Measurements from ENCODE around the gene CRADD.

CRADD gene

DNA sequence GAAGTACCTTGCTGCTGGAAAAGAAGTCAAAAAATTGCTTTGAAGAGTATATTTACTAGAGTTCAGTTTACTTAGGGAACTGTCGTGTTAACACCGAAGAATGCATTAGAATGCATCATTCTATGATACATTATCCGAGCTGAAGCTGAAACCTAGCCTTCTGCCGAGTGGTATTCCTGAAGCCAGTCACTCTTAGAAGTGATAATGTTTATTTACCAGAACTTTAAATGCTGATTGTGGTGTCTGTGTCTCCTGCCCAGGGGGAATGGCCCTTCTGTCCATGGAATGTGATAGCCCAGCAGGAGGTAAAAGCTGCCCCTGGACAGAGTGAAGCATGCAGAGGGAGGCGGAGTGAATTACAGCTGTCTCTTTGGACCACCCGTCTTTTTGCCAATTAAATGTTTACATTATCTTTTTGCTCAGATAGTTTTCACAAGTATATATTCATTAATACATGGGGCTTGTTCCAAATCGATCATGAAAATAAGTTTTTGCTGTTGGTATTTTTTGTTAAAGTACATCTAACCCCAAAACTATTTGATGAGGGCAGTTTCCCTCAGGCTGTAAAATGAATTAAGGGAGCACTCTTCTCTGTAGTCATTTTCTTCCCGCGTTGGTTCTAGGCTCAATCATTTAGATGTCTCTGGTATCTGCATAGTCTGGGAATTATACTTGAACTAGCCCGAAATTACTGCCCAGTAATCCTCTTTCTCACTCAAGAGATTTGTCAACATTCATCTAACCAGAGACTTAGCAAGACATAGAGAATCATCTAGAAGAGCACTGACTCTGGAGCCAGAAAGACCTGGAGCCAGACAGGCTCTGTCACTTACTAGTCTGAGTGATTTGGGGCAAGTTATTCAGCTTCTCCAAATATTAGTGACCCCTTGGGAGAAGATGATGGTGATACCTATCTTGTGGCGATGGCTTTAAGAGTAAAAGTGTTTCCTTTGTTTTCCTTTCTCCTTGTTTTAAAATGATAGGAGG lies 147.6 kb downstream of the CRADD start:
- TF ChIP-seq RAD21 (IDR thresholded peaks at IDR 0.05; ENCODE audit: low read depth) (no peak), TAF1 (IDR thresholded peaks at IDR 0.05; ENCODE audit: low read depth) (no peak), TEAD4 (IDR thresholded peaks at IDR 0.05) (no peak)
- TF ChIP-seq, protein P1, sequence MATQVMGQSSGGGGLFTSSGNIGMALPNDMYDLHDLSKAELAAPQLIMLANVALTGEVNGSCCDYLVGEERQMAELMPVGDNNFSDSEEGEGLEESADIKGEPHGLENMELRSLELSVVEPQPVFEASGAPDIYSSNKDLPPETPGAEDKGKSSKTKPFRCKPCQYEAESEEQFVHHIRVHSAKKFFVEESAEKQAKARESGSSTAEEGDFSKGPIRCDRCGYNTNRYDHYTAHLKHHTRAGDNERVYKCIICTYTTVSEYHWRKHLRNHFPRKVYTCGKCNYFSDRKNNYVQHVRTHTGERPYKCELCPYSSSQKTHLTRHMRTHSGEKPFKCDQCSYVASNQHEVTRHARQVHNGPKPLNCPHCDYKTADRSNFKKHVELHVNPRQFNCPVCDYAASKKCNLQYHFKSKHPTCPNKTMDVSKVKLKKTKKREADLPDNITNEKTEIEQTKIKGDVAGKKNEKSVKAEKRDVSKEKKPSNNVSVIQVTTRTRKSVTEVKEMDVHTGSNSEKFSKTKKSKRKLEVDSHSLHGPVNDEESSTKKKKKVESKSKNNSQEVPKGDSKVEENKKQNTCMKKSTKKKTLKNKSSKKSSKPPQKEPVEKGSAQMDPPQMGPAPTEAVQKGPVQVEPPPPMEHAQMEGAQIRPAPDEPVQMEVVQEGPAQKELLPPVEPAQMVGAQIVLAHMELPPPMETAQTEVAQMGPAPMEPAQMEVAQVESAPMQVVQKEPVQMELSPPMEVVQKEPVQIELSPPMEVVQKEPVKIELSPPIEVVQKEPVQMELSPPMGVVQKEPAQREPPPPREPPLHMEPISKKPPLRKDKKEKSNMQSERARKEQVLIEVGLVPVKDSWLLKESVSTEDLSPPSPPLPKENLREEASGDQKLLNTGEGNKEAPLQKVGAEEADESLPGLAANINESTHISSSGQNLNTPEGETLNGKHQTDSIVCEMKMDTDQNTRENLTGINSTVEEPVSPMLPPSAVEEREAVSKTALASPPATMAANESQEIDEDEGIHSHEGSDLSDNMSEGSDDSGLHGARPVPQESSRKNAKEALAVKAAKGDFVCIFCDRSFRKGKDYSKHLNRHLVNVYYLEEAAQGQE (IDR thresholded peaks at IDR 0.05; ENCODE audit: low read depth): no peak

DNA sequence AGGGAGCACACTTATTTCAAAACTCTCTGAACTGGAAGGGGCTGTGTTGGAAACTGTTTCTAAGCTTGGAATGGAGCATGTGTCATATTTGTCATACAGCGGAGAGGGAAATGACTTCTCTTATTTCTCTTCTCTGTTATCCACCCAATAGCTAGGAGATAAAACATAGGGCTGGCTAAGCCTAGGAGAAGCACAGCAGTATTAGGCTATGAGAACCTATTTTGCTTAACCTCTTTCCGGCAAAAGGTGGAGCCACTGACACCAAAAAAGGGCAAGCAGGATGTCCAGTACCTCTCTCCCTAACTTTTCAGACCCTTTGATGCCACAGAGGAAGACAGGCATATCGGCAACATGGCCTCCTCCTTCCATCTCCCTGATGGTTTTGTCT lies 148.3 kb downstream of the CRADD start:
- no peak for TF ChIP-seq CEBPB (IDR thresholded peaks at IDR 0.05)
- no peak for TF ChIP-seq YY1 (IDR thresholded peaks at IDR 0.05; ENCODE audit: low read depth)
- no peak for TF ChIP-seq TAF1 (IDR thresholded peaks at IDR 0.05; ENCODE audit: low read depth)
- no peak for TF ChIP-seq RAD21 (IDR thresholded peaks at IDR 0.05; ENCODE audit: low read depth)
- TF ChIP-seq EGR1 (IDR thresholded peaks at IDR 0.05): no peak
- no peak for TF ChIP-seq EP300 (IDR thresholded peaks at IDR 0.05; ENCODE audit: borderline replicate concordance)
- TF ChIP-seq, protein P2, sequence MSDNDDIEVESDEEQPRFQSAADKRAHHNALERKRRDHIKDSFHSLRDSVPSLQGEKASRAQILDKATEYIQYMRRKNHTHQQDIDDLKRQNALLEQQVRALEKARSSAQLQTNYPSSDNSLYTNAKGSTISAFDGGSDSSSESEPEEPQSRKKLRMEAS (IDR thresholded peaks at IDR 0.05): no peak
- no peak for TF ChIP-seq TEAD4 (IDR thresholded peaks at IDR 0.05)
- no peak for TF ChIP-seq CREB1 (IDR thresholded peaks at IDR 0.05; ENCODE audit: low read depth)
- no peak for TF ChIP-seq ZBTB7A (IDR thresholded peaks at IDR 0.05; ENCODE audit: low read depth)

DNA sequence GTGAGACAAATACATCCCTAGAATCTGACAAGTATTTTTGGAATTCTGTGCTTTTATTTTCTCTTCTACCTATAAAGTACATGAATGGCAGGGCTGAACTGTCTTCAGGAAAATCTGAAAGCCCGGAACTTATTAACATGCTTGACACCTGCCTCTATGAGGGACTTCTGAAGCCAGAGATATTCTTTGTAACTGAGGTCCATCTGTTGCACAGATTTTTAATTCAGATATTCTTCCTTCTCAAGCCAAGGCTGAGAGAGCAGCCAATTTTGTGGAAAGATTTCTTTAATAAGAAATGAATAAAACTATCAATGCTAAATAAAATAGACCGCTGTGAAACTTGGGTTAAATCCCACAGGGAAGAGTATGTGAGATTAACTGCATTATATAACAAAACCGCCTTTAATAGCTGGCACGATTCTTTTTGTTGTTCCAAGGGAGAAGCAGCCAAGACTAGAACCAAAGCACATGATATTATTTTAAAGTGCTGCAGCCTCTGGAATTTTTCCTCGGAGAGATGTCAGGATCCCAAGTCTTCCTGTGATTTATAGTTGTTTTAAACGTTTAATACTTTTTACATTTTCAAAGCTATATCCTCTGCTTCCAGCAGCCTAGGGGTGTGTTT lies 148.9 kb downstream of the CRADD start:
- TF ChIP-seq EGR1 (IDR thresholded peaks at IDR 0.05) (no peak), NFIC (IDR thresholded peaks at IDR 0.05) (no peak), CEBPB (IDR thresholded peaks at IDR 0.05) (no peak), CREB1 (IDR thresholded peaks at IDR 0.05; ENCODE audit: low read depth) (no peak), TEAD4 (IDR thresholded peaks at IDR 0.05) (no peak), ZBTB7A (IDR thresholded peaks at IDR 0.05; ENCODE audit: low read depth) (no peak), YY1 (IDR thresholded peaks at IDR 0.05; ENCODE audit: low read depth) (no peak), EP300 (IDR thresholded peaks at IDR 0.05; ENCODE audit: borderline replicate concordance) (no peak)
- TF ChIP-seq, protein P3, sequence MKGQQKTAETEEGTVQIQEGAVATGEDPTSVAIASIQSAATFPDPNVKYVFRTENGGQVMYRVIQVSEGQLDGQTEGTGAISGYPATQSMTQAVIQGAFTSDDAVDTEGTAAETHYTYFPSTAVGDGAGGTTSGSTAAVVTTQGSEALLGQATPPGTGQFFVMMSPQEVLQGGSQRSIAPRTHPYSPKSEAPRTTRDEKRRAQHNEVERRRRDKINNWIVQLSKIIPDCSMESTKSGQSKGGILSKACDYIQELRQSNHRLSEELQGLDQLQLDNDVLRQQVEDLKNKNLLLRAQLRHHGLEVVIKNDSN (IDR thresholded peaks at IDR 0.05): no peak
- TF ChIP-seq, protein P2 (IDR thresholded peaks at IDR 0.05): no peak

DNA sequence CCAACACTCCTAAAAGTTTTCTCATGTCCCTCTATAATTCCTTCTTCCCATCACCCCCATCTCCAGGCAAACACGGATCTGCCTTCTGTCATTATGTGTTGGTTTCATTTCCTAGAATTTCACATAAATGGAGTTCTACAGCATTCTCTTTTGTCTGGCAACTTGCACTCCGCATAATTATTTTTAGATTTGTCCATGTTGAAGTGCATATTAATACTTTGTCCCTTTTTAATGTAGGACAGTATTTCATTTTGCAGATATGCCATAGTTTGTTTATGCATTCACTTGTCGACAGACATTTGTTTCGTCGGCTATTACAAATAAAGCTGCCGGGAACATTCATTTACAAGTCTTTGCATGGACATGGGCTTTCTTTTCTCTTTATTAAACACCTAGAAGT lies 150.0 kb downstream of the CRADD start:
- TF ChIP-seq, protein P3 (IDR thresholded peaks at IDR 0.05): no peak
- no peak for TF ChIP-seq FOXM1 (IDR thresholded peaks at IDR 0.05; ENCODE audit: borderline replicate concordance, low read depth)
- TF ChIP-seq ZBTB7A (IDR thresholded peaks at IDR 0.05; ENCODE audit: low read depth): no peak
- TF ChIP-seq, protein P1 (IDR thresholded peaks at IDR 0.05; ENCODE audit: low read depth): no peak
- no peak for TF ChIP-seq TCF12 (IDR thresholded peaks at IDR 0.05; ENCODE audit: low read depth)

DNA sequence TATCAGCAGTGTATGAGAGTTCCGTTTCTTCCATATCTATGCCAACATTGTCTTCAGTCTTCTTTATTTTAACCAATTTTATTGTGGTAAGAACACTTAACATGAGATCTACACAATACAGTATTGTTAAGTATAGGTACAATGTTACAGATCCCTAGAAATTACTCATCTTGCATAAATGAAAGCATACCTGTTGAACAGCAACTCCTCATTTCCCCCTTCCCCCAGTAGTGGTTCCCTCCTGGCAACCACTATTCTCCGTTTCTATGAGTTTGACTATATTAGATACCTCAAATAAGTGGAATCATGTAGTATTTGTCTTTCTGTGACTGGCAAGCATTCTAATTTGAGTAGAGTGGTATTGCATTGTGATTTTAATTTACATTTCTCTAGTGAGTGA lies 150.5 kb downstream of the CRADD start:
- TF ChIP-seq TAF1 (IDR thresholded peaks at IDR 0.05; ENCODE audit: low read depth): no peak
- no peak for TF ChIP-seq CEBPB (IDR thresholded peaks at IDR 0.05)
- no peak for TF ChIP-seq YY1 (IDR thresholded peaks at IDR 0.05; ENCODE audit: low read depth)
- TF ChIP-seq FOXM1 (IDR thresholded peaks at IDR 0.05; ENCODE audit: borderline replicate concordance, low read depth): no peak
- no peak for TF ChIP-seq ZBTB7A (IDR thresholded peaks at IDR 0.05; ENCODE audit: low read depth)
- TF ChIP-seq, protein P3 (IDR thresholded peaks at IDR 0.05): no peak
- no peak for TF ChIP-seq TEAD4 (IDR thresholded peaks at IDR 0.05)
- TF ChIP-seq, protein P1 (IDR thresholded peaks at IDR 0.05; ENCODE audit: low read depth): no peak
- no peak for TF ChIP-seq EGR1 (IDR thresholded peaks at IDR 0.05)
- no peak for TF ChIP-seq CREB1 (IDR thresholded peaks at IDR 0.05; ENCODE audit: low read depth)
- no peak for TF ChIP-seq RAD21 (IDR thresholded peaks at IDR 0.05; ENCODE audit: low read depth)
- no peak for TF ChIP-seq NFIC (IDR thresholded peaks at IDR 0.05)
- TF ChIP-seq, protein P2 (IDR thresholded peaks at IDR 0.05): no peak
